Ovary (tissue), 9 donors: ENCODE results near the gene BBS9. TPM values are rescaled to one million over a fixed set of nuclear protein-coding genes. Genes with fewer than 3 reads are reported as not detected.

ENCODE experiments used
- DNase-seq, 5 donors: peaks; one replicate each; pipeline ENCODE4 v3.0.0-alpha.2; 2019 to 2020
- H3K27ac ChIP-seq, 2 donors: fragments of 200-600 bp; one replicate each; pipeline versions ENCODE4 v1.5.1 to v1.8.0; 2019 to 2022
- H3K27me3 ChIP-seq: fragments of 200-600 bp; one replicate; pipeline ENCODE4 v1.8.0; 2022
- H3K36me3 ChIP-seq: fragments of 200-600 bp; sonication (generic); one replicate; pipeline ENCODE4 v1.5.1; 2019
- H3K4me1 ChIP-seq: one replicate; pipeline ENCODE4 v1.8.1; 2013; ENCODE audit warnings: mild to moderate bottlenecking, moderate library complexity; ENCODE audit not compliant: insufficient read depth
- H3K4me3 ChIP-seq: fragments of 200-600 bp; sonication (generic); one replicate; pipeline ENCODE4 v1.5.1; 2017
- H3K9me3 ChIP-seq, 2 donors: fragments of 200-600 bp in 1 of 2; sonication (generic) in 1 of 2; one replicate each; pipeline versions ENCODE4 v1.5.1 to v1.8.1; 2013 to 2019; ENCODE audit warnings: mild to moderate bottlenecking in 1 of 2, moderate library complexity in 1 of 2
- CTCF ChIP-seq, 3 donors: fragments of 450-650 bp in 2 of 3; fragments of 200-600 bp in 1 of 3; IDR thresholded peaks; one replicate each; pipeline versions ENCODE4 v1.5.1 to v1.8.0; 2016 to 2022; ENCODE audit warnings: antibody characterized with exemption in 3 of 3, mild to moderate bottlenecking in 1 of 3
- EP300 ChIP-seq: sonication (generic); formaldehyde crosslinking; IDR thresholded peaks from one replicate; pipeline ENCODE4 v1.6.1; 2017; ENCODE audit warnings: antibody characterized with exemption
- POLR2A ChIP-seq: fragments of 450-650 bp; IDR thresholded peaks from one replicate; pipeline ENCODE4 v1.6.1; 2017; ENCODE audit warnings: antibody characterized with exemption, mild to moderate bottlenecking, moderate library complexity
- WGBS, 3 donors: extraction: QIAGEN DNeasy Blood & Tissue Kit in 1 of 3; methylation state at CpG; one replicate each; pipeline versions ENCODE4 v1.1.5 to v1.1.7; 2013 to 2017; 5-methylcytosine and 5-hydroxymethylcytosine counted together
- intact Hi-C, 4 donors: fragments of 100-400 bp; cut with DNase I; formaldehyde crosslinking; loops; one replicate each; pipeline versions ENCODE4 v1.11.0 to v1.15.1; 2022 to 2023
- polyA plus RNA-seq, 2 donors: library from polyadenylated mRNA; stranded (reverse); fragments of 200-250 nt in 1 of 2; fragments of 350-450 nt in 1 of 2; fragmentation: Illumina TruSeq in 1 of 2; extraction: RNeasy Lipid Tissue Mini Kit (QIAGEN cat#74804) in 1 of 2; gene quantifications; one replicate each; pipeline ENCODE4 v1.2.3, GENCODE V29; 2013 to 2014
- small RNA-seq: library from RNA; depleted of rRNA; stranded (forward); fragments of <200 nt; gene quantifications from one replicate; pipeline ENCODE3, GENCODE V24; 2016
- total RNA-seq, 7 donors: library from RNA; depleted of rRNA in 2 of 7; stranded (reverse); fragments of >200 nt in 2 of 7; fragmentation: NEBNext Ultra II Directional in 3 of 7; extraction: Animal tissue kit (Norgen Biotek cat#: 25700) in 3 of 7; gene quantifications; one replicate each; pipeline versions ENCODE4 v1.1.0 to v1.2.4, GENCODE V29; 2016 to 2023
- donor health status: DM: no; HTN: no; CAD: no; lungs with moderate emphysema.
- donor health status: DM: no; HTN: no; CAD: no.
- donor health status: Bipolar disorder and iron deficiency.
- donor health status: DM: yes; HTN: yes; CAD: no.
- donor health status: DM: no; HTN: no; CAD: no.
- donor health status: DM: yes; HTN: yes; CAD: no.

Gene BBS9
- total and polyA plus RNA-seq, 9 donors, result 8.1 to 42.0 (median 29.7) TPM

- no peak overlapping the region for H3K4me3 ChIP-seq
- DNase-seq, result no peak
- TF ChIP-seq CTCF (IDR thresholded peaks at IDR 0.05) (no peak), POLR2A (no peak), EP300 (no peak)
- no peak overlapping the region for H3K27ac ChIP-seq
- peaks cover 0 to 3% of the 10 kb centered on the region in 2 donors for H3K9me3 ChIP-seq
- WGBS, 3 donors, result 93 to 95% (median 94%) methylated on average over 7 of the region's 7 CpGs
- H3K36me3 ChIP-seq, result no peaks in the 10 kb centered on the region
- H3K4me1 ChIP-seq, result no peaks in the 10 kb centered on the region
- no peaks in the 10 kb centered on the region for H3K27me3 ChIP-seq
- intact Hi-C loops, result no loop called here
These were observed 520.4 kb downstream of the BBS9 start for GRCh38 chr7:33649476-33650441.

- WGBS, 3 donors, result 84 to 96% (median 90%) methylated on average over 3 of the region's 3 CpGs
- intact Hi-C loops, result no loop called here
- TF ChIP-seq POLR2A (no peak), CTCF (IDR thresholded peaks at IDR 0.05) (no peak), EP300 (no peak)
These were observed 521.5 kb downstream of the BBS9 start for GRCh38 chr7:33650828-33651227.

GRCh38 chr7:33651998-33652515 lies 522.7 kb downstream of the BBS9 start:
- no peaks in the 10 kb centered on the region for H3K36me3 ChIP-seq
- no peak for TF ChIP-seq EP300
- TF ChIP-seq POLR2A, result no peak
- no peak for TF ChIP-seq CTCF (IDR thresholded peaks at IDR 0.05)
- WGBS, 3 donors, result 80 to 88% (median 83%) methylated on average over 3 of the region's 3 CpGs
- DNase-seq, result no peak
- no peak overlapping the region for H3K4me3 ChIP-seq
- no peaks in the 10 kb centered on the region for H3K4me1 ChIP-seq
- no peak overlapping the region for H3K27ac ChIP-seq
- peaks cover 0 to 3% of the 10 kb centered on the region in 2 donors for H3K9me3 ChIP-seq
- H3K27me3 ChIP-seq, result no peaks in the 10 kb centered on the region
- intact Hi-C loops, result no loop called here

More at GRCh38 chr7:33650828-33651227, 521.5 kb downstream of the BBS9 start:
- H3K27me3 ChIP-seq, result no peaks in the 10 kb centered on the region
- no peak overlapping the region for H3K27ac ChIP-seq
- no peaks in the 10 kb centered on the region for H3K4me1 ChIP-seq
- H3K4me3 ChIP-seq, result no peak overlapping the region
- peaks cover 0 to 3% of the 10 kb centered on the region in 2 donors for H3K9me3 ChIP-seq
- DNase-seq, result no peak
- no peaks in the 10 kb centered on the region for H3K36me3 ChIP-seq

- Histone ChIP-seq H3K4me1 (no peaks in the 10 kb centered on the region), H3K36me3 (no peaks in the 10 kb centered on the region), H3K27me3 (no peaks in the 10 kb centered on the region), H3K9me3 (no peaks in the 10 kb centered on the region), H3K27ac (no peak overlapping the region), H3K4me3 (no peak overlapping the region)
- DNase-seq, result no peak
- intact Hi-C loops, result no loop called here
- TF ChIP-seq CTCF (IDR thresholded peaks at IDR 0.05) (no peak), POLR2A (no peak), EP300 (no peak)
- WGBS, 3 donors, result 80 to 88% (median 86%) methylated on average over 5 of the region's 5 CpGs
These were observed 525.3 kb downstream of the BBS9 start for GRCh38 chr7:33654676-33655075.

Small RNA genes within 50 kb of the gene (small RNA-seq; reads per million reads assigned to genes)
- gene AC007312.1 (not detected), gene AC074338.1 (not detected), gene RNA5SP229 (0.40 reads per million)

Other genes with a start within 250 kb of the BBS9 start
- gene KBTBD2, start 237.8 kb upstream of the BBS9 start, total RNA-seq, result 10 to 100 TPM; 19.5 to 28.7 (median 23.6) TPM
- 10 to 100 TPM; 18.5 to 30.8 TPM for gene KBTBD2, start 237.8 kb upstream of the BBS9 start, polyA plus RNA-seq
- 100 to 1,000 TPM in 4 of 7 donors, 10 to 100 TPM in 3; 65.6 to 200 (median 101) TPM for gene FKBP9, start 172.1 kb upstream of the BBS9 start, total RNA-seq
- gene FKBP9, start 172.1 kb upstream of the BBS9 start, polyA plus RNA-seq, result 100 to 1,000 TPM in 1 of 2 donors, 10 to 100 TPM in 1; 53.2 to 142 TPM
- gene NT5C3A, start 66.8 kb upstream of the BBS9 start, total RNA-seq, result 10 to 100 TPM; 17.4 to 33.0 (median 22.6) TPM
- gene NT5C3A, start 66.8 kb upstream of the BBS9 start, polyA plus RNA-seq, result 10 to 100 TPM; 20.6 to 22.4 TPM
- 10 to 100 TPM in 6 of 7 donors, 1 to 10 TPM in 1; 6.2 to 16.2 (median 11.3) TPM for gene RP9, start 20.2 kb upstream of the BBS9 start, total RNA-seq
- 10 to 100 TPM in 1 of 2 donors, 1 to 10 TPM in 1; 9.6 to 24.2 TPM for gene RP9, start 20.2 kb upstream of the BBS9 start, polyA plus RNA-seq